Endothelial cell of umbilical vein (primary cell): ENCODE data around the gene KTN1. TPM values are rescaled to one million over a fixed set of nuclear protein-coding genes. Genes with fewer than 3 reads are reported as not detected.

Source experiments
- BruUV-seq: library from RNA; stranded (reverse); fragments of 400-500 nt; replicated peaks from 2 replicates; lab custom pipeline; 2021; lab: Mats Ljungman, UMichigan
- CTCF ChIA-PET: fragments of 300-600, 350-600 bp; sonication (Branson Sonifier 250); formaldehyde crosslinking; loops from one replicate; lab custom pipeline; 2021; ENCODE audit warnings: antibody characterized with exemption, inconsistent platforms; lab: Charles Lee
- POLR2A ChIA-PET: fragments of 300-600, 350-600 bp; sonication (Branson Sonifier 250); formaldehyde crosslinking; loops from one replicate; lab custom pipeline; 2021; ENCODE audit warnings: antibody characterized with exemption, inconsistent platforms; lab: Charles Lee
- DNase-seq: peaks from one replicate; pipeline ENCODE4 v3.0.0-alpha.2; 2011; ENCODE audit warnings: low read depth, low spot score
- FAIRE-seq: peaks from 2 replicates; lab custom pipeline; 2011; peaks lifted over from hg19 to GRCh38; lab: Jason Lieb, UNC
- H2AFZ ChIP-seq: 2 replicates; pipeline ENCODE4 v1.6.0; 2012; ENCODE audit warnings: low read depth, low read length, control low read depth, inconsistent platforms
- H3K27ac ChIP-seq: 2 replicates; pipeline ENCODE4 v1.5.1; 2011; ENCODE audit warnings: low read depth, mild to moderate bottlenecking, control low read depth, low read length, moderate library complexity; ENCODE audit not compliant: insufficient read depth
- H3K27me3 ChIP-seq, 2 experiments: 2 replicates each; pipeline versions ENCODE4 v1.6.0 to v1.6.1; 2011; ENCODE audit warnings: low read length in 2 of 2, mixed read lengths in 1 of 2; ENCODE audit not compliant: control insufficient read depth in 2 of 2, insufficient read depth in 2 of 2
- H3K36me3 ChIP-seq, 2 experiments: 2 replicates in 1 of 2; 3 replicates in 1 of 2; pipeline ENCODE4 v1.5.1; 2011; ENCODE audit warnings: low read length in 2 of 2, mild to moderate bottlenecking in 1 of 2, moderate library complexity in 1 of 2; ENCODE audit not compliant: control insufficient read depth in 2 of 2, insufficient read depth in 2 of 2; ENCODE audit errors: extremely low read depth in 1 of 2
- H3K4me1 ChIP-seq: 3 replicates; pipeline ENCODE4 v1.5.1; 2011; ENCODE audit warnings: mild to moderate bottlenecking, low read length; ENCODE audit not compliant: control insufficient read depth, insufficient read depth; ENCODE audit errors: extremely low read depth
- H3K4me2 ChIP-seq: 2 replicates; pipeline ENCODE4 v1.6.1; 2011; ENCODE audit warnings: low read length, control low read depth, mixed read lengths; ENCODE audit not compliant: insufficient read depth
- H3K4me3 ChIP-seq, 3 experiments: fragments of 200-600 bp in 1 of 3; sonication (generic), shearing (Covaris generic) in 1 of 3; replicated peaks in 1 of 3; 2 replicates each; pipeline ENCODE4 v1.5.1; 2011 to 2016; ENCODE audit warnings: control low read depth in 3 of 3, low read length in 3 of 3, mild to moderate bottlenecking in 2 of 3, inconsistent platforms in 1 of 3, low read depth in 1 of 3, moderate library complexity in 1 of 3; ENCODE audit not compliant: insufficient read depth in 1 of 3
- H3K79me2 ChIP-seq: 2 replicates; pipeline ENCODE4 v1.6.0; 2012; ENCODE audit warnings: low read length, inconsistent platforms; ENCODE audit not compliant: control insufficient read depth, insufficient read depth
- H3K9ac ChIP-seq: replicated peaks from 2 replicates; pipeline ENCODE3; 2011; ENCODE audit warnings: low read length, control low read depth; ENCODE audit not compliant: insufficient read depth; ENCODE audit errors: extremely low read depth
- H3K9me1 ChIP-seq: replicated peaks from 3 replicates; pipeline ENCODE4 v1.6.0; 2011; ENCODE audit warnings: mild to moderate bottlenecking, low read length; ENCODE audit not compliant: control insufficient read depth, insufficient read depth; ENCODE audit errors: extremely low read depth
- H3K9me3 ChIP-seq: replicated peaks from 2 replicates; pipeline ENCODE4 v1.5.1; 2012; ENCODE audit warnings: low read length, inconsistent platforms; ENCODE audit not compliant: control insufficient read depth, insufficient read depth
- H4K20me1 ChIP-seq: replicated peaks from 2 replicates; pipeline ENCODE3; 2011; ENCODE audit warnings: mild to moderate bottlenecking, low read length; ENCODE audit not compliant: control insufficient read depth, insufficient read depth; ENCODE audit errors: extremely low read depth
- EZH2 ChIP-seq: IDR thresholded peaks from 2 replicates; pipeline ENCODE4 v1.6.1; 2012; ENCODE audit warnings: borderline replicate concordance, low read depth, mild to moderate bottlenecking, moderate library complexity, low read length, inconsistent platforms; ENCODE audit not compliant: severe bottlenecking
- FOS ChIP-seq: IDR thresholded peaks from 2 replicates; pipeline ENCODE4 v1.6.1; 2011; ENCODE audit warnings: mild to moderate bottlenecking, low read length, moderate library complexity, borderline replicate concordance; ENCODE audit not compliant: insufficient read depth
- GATA2 ChIP-seq: IDR thresholded peaks from 2 replicates; pipeline ENCODE4 v1.7.0; 2011; ENCODE audit warnings: low read depth, mild to moderate bottlenecking, moderate library complexity, mixed read lengths, low read length; ENCODE audit not compliant: insufficient read length, insufficient read depth
- JUN ChIP-seq: IDR thresholded peaks from 2 replicates; pipeline ENCODE4 v1.6.1; 2011; ENCODE audit warnings: borderline replicate concordance, low read depth; ENCODE audit not compliant: insufficient read length, insufficient read depth
- MAX ChIP-seq: IDR thresholded peaks from 2 replicates; pipeline ENCODE4 v1.6.1; 2011; ENCODE audit not compliant: insufficient read depth, insufficient read length
- MYC ChIP-seq: IDR thresholded peaks from one replicate; pipeline ENCODE4 v1.6.1; 2011; ENCODE audit warnings: mild to moderate bottlenecking, low read depth, low read length
- POLR2A ChIP-seq: IDR thresholded peaks from 2 replicates; pipeline ENCODE4 v1.6.1; 2012; ENCODE audit warnings: low read depth, mild to moderate bottlenecking, control low read depth, low read length
- POLR2AphosphoS5 ChIP-seq: IDR thresholded peaks from 2 replicates; pipeline ENCODE4 v1.6.1; 2012; ENCODE audit warnings: low read depth, mild to moderate bottlenecking, control low read depth, low read length, moderate library complexity; ENCODE audit not compliant: insufficient read depth
- dilution Hi-C: fragments of 300-500 bp; cut with MboI; formaldehyde crosslinking; loops from one replicate; pipeline ENCODE4 v1.15.0; 2019; ENCODE audit warnings: low sequenced_read_pairs; ENCODE audit not compliant: extremely low pct_ligation_motif_present
- intact Hi-C: fragments of 100-400 bp; cut with micrococcal nuclease; formaldehyde crosslinking; loops from one replicate; pipeline ENCODE4 v1.10.0; 2022
- polyA plus RNA-seq, 4 experiments: library from polyadenylated mRNA; depleted of rRNA in 3 of 4; stranded (reverse) in 3 of 4; unstranded in 1 of 4; fragments of >200 nt; gene quantifications; 2 replicates each; pipeline versions ENCODE4 v1.2.1 to v1.2.3, GENCODE V29; 2011 to 2012; ENCODE audit warnings: missing spikeins in 1 of 4
- total RNA-seq: library from RNA; stranded (reverse); gene quantifications from 2 replicates; pipeline ENCODE4 v1.2.3, GENCODE V29; 2021
- TF ChIP-seq, protein P1 (sequence below), 2 donors: IDR thresholded peaks; 1 replicate in 1 of 2; 2 replicates in 1 of 2; pipeline ENCODE4 v1.5.1; 2011; ENCODE audit warnings: low read length in 2 of 2, mild to moderate bottlenecking in 2 of 2, moderate library complexity in 2 of 2, control low read depth in 1 of 2, inconsistent platforms in 1 of 2, low read depth in 1 of 2; ENCODE audit not compliant: insufficient read depth in 1 of 2; ENCODE audit errors: extremely low read depth in 1 of 2

Gene KTN1
- total and polyA plus RNA-seq, 2 donors (not counting 3 experiments of a cell fraction or from before 2014, with no cell fraction given), result 33.2 to 148 TPM

DNA sequence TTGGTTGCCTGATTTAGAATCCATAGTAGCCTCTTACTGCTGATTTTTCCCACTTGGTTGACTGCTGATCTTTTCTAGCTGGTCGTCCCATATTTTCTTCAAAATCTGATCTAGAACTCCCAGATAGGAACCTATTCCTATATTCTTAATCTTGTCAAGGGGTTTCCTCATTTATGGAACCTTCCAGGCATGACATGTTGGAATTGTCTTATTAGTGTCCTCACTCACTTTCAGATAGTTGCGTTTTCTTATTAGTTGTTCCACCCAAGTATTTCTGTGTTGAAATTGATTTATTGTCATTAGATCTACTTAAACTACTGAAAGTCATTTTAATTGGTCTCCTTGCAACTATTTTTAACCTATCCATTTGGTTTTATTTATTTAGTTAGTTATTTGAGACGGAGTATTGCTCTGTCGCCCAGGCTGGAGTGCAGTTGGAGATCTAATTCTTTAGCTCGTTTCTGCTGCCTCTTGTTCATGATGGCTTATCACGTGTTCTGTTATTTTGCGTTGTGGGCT, 25.0 kb downstream of the KTN1 start:
- no peaks in the 10 kb centered on the region for H3K9me1 ChIP-seq
- no peak for FAIRE-seq
- ChIA-PET POLR2A (no interaction called here), CTCF (interaction anchor here (0.8 to 2.9 kb wide), 2 partner anchors 24 to 159 kb away, joined by 5 to 14 read pairs; no protein-coding TSS in a partner anchor)
- H3K27me3 ChIP-seq, result no peaks in the 10 kb centered on the region
- no peak for DNase-seq
- TF ChIP-seq, protein P1, sequence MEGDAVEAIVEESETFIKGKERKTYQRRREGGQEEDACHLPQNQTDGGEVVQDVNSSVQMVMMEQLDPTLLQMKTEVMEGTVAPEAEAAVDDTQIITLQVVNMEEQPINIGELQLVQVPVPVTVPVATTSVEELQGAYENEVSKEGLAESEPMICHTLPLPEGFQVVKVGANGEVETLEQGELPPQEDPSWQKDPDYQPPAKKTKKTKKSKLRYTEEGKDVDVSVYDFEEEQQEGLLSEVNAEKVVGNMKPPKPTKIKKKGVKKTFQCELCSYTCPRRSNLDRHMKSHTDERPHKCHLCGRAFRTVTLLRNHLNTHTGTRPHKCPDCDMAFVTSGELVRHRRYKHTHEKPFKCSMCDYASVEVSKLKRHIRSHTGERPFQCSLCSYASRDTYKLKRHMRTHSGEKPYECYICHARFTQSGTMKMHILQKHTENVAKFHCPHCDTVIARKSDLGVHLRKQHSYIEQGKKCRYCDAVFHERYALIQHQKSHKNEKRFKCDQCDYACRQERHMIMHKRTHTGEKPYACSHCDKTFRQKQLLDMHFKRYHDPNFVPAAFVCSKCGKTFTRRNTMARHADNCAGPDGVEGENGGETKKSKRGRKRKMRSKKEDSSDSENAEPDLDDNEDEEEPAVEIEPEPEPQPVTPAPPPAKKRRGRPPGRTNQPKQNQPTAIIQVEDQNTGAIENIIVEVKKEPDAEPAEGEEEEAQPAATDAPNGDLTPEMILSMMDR (IDR thresholded peaks at IDR 0.05; ENCODE audit: extremely low read depth in 1 of 2, insufficient read depth in 1 of 2, low read depth in 1 of 2, low read length in 2 of 2), result no peak
- no peak for TF ChIP-seq MAX
- TF ChIP-seq EZH2, result no peak
- TF ChIP-seq FOS, result no peak
- no peak for TF ChIP-seq MYC
- TF ChIP-seq JUN, result no peak
- TF ChIP-seq POLR2A, result no peak
- no peak for TF ChIP-seq GATA2
- no peak for TF ChIP-seq POLR2AphosphoS5
- no TSS peak for BruUV-seq
- dilution Hi-C loops (no loop called here), intact Hi-C loops (no loop called here)
- H4K20me1 ChIP-seq, result no peaks in the 10 kb centered on the region
- H3K4me1 ChIP-seq, result peaks cover 53% of the 10 kb centered on the region
- H3K9ac ChIP-seq, result no peak overlapping the region
- H2AFZ ChIP-seq, result no peak overlapping the region
- no peaks in the 10 kb centered on the region for H3K36me3 ChIP-seq
- H3K9me3 ChIP-seq, result no peaks in the 10 kb centered on the region
- no peak overlapping the region for H3K4me2 ChIP-seq
- no peak overlapping the region for H3K4me3 ChIP-seq
- H3K79me2 ChIP-seq, result peaks cover 76% of the 10 kb centered on the region
- H3K27ac ChIP-seq, result no peak overlapping the region
